K562 (cell line): ENCODE data around the gene SALL3. TPM values are rescaled to one million over a fixed set of nuclear protein-coding genes. Genes with fewer than 3 reads are reported as not detected.

Source experiments
- ADNP ChIP-seq: fragments of 200-800 bp; sonication (Bioruptor generic); IDR thresholded peaks from 2 replicates; pipeline ENCODE4 v1.6.1; 2016; ENCODE audit warnings: missing genetic modification characterization, missing compliant biosample characterization
- CCNT2 ChIP-seq: IDR thresholded peaks from 2 replicates; pipeline ENCODE4 v1.6.1; 2011; ENCODE audit warnings: borderline replicate concordance, low read depth, mild to moderate bottlenecking, moderate library complexity, mixed read lengths, low read length; ENCODE audit not compliant: insufficient read length; ENCODE audit errors: extremely low read depth
- KDM2B ChIP-seq: fragments of 250-450 bp; sonication (Bioruptor Pico); IDR thresholded peaks from 2 replicates; pipeline ENCODE4 v1.8.0; 2021; ENCODE audit warnings: mild to moderate bottlenecking, moderate library complexity
- KHSRP ChIP-seq: fragments of 450-650 bp; IDR thresholded peaks from 2 replicates; pipeline ENCODE4 v1.6.1; 2017
- MCM7 ChIP-seq, 2 experiments: fragments of 450-650 bp; IDR thresholded peaks; 2 replicates each; pipeline ENCODE4 v1.6.1; 2016 to 2018
- NFXL1 ChIP-seq: fragments of 450-650 bp; formaldehyde crosslinking; IDR thresholded peaks from 2 replicates; pipeline ENCODE4 v1.4.0; 2021; ENCODE audit warnings: mild to moderate bottlenecking
- PATZ1 ChIP-seq: fragments of 250-450 bp; sonication (Bioruptor Pico); IDR thresholded peaks from 2 replicates; pipeline ENCODE4 v1.5.0; 2020; ENCODE audit warnings: mild to moderate bottlenecking, borderline replicate concordance
- POLR2AphosphoS5 ChIP-seq: IDR thresholded peaks from 2 replicates; pipeline ENCODE4 v1.6.1; 2011; ENCODE audit warnings: mild to moderate bottlenecking, low read depth, low read length, moderate library complexity; ENCODE audit not compliant: control insufficient read depth, insufficient read depth
- RBBP5 ChIP-seq: fragments of 200-600 bp; sonication (generic); IDR thresholded peaks from 2 replicates; pipeline ENCODE4 v1.6.1; 2012; ENCODE audit warnings: borderline replicate concordance, mild to moderate bottlenecking, low read length, control low read depth, inconsistent platforms; ENCODE audit not compliant: insufficient read depth, poor library complexity, severe bottlenecking
- TSHZ1 ChIP-seq: fragments of 250-450 bp; sonication (Bioruptor Pico); IDR thresholded peaks from 2 replicates; pipeline ENCODE4 v1.4.0; 2020; ENCODE audit warnings: mild to moderate bottlenecking, moderate library complexity
- ZNF311 ChIP-seq: fragments of 250-450 bp; sonication (Bioruptor Pico); IDR thresholded peaks from 2 replicates; pipeline ENCODE4 v1.4.0; 2020; ENCODE audit warnings: mild to moderate bottlenecking, moderate library complexity
- polyA plus RNA-seq, 8 experiments: library from polyadenylated mRNA; depleted of rRNA in 4 of 8; stranded (reverse) in 5 of 8; unstranded in 3 of 8; fragments of >200 nt; fragmentation: Nextera tagmentation in 2 of 8; fragmentation: Illumina TruSeq in 1 of 8; extraction: Ambion mirVana in 2 of 8; extraction: Trizol in 1 of 8; gene quantifications; 2 replicates each; pipeline versions ENCODE4 v1.2.1 to v1.2.3, GENCODE V29; 2011 to 2014; ENCODE audit warnings: inconsistent platforms in 1 of 8, missing spikeins in 1 of 8
- total RNA-seq, 7 experiments: library from RNA; depleted of rRNA in 6 of 7; stranded (reverse); fragments of >200 nt in 6 of 7; fragmentation: Illumina TruSeq in 2 of 7; extraction: Trizol in 2 of 7; gene quantifications; 2 replicates each; pipeline versions ENCODE4 v1.2.1 to v1.2.3, GENCODE V29; 2011 to 2021; ENCODE audit warnings: low replicate concordance in 1 of 7
- TF ChIP-seq, protein P1 (sequence below), 2 experiments: fragments of 450-650 bp in 1 of 2; IDR thresholded peaks; 2 replicates each; pipeline ENCODE4 v1.6.1; 2011 to 2017; ENCODE audit warnings: low read depth in 2 of 2, antibody characterized with exemption in 1 of 2, borderline replicate concordance in 1 of 2, low read length in 1 of 2, mild to moderate bottlenecking in 1 of 2, mixed read lengths in 1 of 2; ENCODE audit not compliant: control insufficient read depth in 1 of 2
- TF ChIP-seq, protein P2 (sequence below): sonication (generic); formaldehyde crosslinking; IDR thresholded peaks from 2 replicates; pipeline ENCODE4 v1.8.0; 2022; ENCODE audit warnings: mild to moderate bottlenecking, low read depth, missing genetic modification reagents
- TF ChIP-seq, protein P3 (sequence below): fragments of 250-450 bp; sonication (Bioruptor Pico); IDR thresholded peaks from 2 replicates; pipeline ENCODE4 v1.8.0; 2022; ENCODE audit warnings: inconsistent platforms

SALL3 gene
- total and polyA plus RNA-seq, 9 of the 15 experiments (the other 6 are each of a cell fraction or from before 2014, with no cell fraction given), result not detected

- TF ChIP-seq, protein P1, sequence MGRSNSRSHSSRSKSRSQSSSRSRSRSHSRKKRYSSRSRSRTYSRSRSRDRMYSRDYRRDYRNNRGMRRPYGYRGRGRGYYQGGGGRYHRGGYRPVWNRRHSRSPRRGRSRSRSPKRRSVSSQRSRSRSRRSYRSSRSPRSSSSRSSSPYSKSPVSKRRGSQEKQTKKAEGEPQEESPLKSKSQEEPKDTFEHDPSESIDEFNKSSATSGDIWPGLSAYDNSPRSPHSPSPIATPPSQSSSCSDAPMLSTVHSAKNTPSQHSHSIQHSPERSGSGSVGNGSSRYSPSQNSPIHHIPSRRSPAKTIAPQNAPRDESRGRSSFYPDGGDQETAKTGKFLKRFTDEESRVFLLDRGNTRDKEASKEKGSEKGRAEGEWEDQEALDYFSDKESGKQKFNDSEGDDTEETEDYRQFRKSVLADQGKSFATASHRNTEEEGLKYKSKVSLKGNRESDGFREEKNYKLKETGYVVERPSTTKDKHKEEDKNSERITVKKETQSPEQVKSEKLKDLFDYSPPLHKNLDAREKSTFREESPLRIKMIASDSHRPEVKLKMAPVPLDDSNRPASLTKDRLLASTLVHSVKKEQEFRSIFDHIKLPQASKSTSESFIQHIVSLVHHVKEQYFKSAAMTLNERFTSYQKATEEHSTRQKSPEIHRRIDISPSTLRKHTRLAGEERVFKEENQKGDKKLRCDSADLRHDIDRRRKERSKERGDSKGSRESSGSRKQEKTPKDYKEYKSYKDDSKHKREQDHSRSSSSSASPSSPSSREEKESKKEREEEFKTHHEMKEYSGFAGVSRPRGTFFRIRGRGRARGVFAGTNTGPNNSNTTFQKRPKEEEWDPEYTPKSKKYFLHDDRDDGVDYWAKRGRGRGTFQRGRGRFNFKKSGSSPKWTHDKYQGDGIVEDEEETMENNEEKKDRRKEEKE (IDR thresholded peaks at IDR 0.05; ENCODE audit: borderline replicate concordance in 1 of 2, control insufficient read depth in 1 of 2, low read depth in 2 of 2, low read length in 1 of 2), result no peak
- TF ChIP-seq RBBP5 (no peak), CCNT2 (no peak), PATZ1 (CRISPR knock-in tag) (no peak), MCM7 (IDR thresholded peaks at IDR 0.05) (no peak), KDM2B (no peak), NFXL1 (CRISPR knock-in tag) (no peak), ZNF311 (no peak), TSHZ1 (CRISPR knock-in tag) (no peak), POLR2AphosphoS5 (no peak), ADNP (tag) (no peak), KHSRP (no peak)
- TF ChIP-seq, protein P2, sequence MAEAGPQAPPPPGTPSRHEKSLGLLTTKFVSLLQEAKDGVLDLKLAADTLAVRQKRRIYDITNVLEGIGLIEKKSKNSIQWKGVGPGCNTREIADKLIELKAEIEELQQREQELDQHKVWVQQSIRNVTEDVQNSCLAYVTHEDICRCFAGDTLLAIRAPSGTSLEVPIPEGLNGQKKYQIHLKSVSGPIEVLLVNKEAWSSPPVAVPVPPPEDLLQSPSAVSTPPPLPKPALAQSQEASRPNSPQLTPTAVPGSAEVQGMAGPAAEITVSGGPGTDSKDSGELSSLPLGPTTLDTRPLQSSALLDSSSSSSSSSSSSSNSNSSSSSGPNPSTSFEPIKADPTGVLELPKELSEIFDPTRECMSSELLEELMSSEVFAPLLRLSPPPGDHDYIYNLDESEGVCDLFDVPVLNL (CRISPR knock-in tag), result no peak
- TF ChIP-seq, protein P3, sequence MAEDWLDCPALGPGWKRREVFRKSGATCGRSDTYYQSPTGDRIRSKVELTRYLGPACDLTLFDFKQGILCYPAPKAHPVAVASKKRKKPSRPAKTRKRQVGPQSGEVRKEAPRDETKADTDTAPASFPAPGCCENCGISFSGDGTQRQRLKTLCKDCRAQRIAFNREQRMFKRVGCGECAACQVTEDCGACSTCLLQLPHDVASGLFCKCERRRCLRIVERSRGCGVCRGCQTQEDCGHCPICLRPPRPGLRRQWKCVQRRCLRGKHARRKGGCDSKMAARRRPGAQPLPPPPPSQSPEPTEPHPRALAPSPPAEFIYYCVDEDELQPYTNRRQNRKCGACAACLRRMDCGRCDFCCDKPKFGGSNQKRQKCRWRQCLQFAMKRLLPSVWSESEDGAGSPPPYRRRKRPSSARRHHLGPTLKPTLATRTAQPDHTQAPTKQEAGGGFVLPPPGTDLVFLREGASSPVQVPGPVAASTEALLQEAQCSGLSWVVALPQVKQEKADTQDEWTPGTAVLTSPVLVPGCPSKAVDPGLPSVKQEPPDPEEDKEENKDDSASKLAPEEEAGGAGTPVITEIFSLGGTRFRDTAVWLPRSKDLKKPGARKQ, result no peak
These were observed 15.5 kb downstream of the SALL3 start (continued) for GRCh38 chr18:78994977-78995582.
